ENCODE data around the gene MRPL55.

MRPL55 gene

DNA sequence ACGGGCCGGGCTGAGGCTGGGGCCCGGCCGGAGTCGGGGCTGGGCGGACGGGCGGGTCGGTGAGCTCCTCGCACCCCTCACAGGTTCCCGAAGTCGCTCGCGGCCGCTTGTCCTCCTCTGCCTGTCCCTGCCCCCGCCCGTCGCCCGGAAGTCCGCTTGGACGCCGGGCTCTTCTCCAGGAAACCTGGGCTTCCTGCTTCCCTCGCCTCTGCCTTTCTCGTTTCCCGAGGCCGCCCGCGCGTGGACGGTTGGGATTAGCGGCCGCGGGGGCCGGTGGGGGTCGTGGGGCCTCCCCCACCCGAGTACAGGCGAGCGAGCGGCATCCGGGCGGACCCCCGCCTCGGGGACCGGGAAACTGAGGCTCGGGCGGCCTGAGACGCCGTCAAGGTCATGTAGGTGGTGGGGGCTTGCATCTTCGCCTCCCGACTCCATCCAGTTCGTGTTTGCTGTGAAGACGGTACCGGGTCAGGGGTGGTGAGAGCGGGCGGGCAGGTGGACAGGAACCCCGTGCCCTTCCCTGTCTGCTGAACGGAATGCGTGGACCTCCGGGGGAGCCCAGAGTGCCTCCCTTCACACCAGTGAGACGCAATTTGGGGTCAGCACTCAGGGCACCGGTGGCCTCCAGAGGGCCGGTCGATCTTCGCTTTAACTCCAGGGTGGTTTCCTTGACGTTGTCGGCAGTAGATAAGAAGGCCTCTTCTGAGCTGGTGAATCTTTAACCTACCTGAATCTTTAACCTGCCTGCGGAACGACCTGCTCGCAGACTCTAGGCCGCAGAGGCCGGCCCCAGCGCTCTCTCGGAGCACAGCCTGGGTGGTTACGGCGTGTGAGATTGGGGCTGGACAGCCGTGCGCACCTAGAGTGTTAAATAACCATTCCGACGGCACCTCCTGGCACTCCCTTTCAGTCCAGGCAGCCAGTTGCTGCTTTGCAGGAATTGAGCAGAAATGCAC is 25.9 kb downstream of the MRPL55 start:
- no peak for DNase-seq

DNA sequence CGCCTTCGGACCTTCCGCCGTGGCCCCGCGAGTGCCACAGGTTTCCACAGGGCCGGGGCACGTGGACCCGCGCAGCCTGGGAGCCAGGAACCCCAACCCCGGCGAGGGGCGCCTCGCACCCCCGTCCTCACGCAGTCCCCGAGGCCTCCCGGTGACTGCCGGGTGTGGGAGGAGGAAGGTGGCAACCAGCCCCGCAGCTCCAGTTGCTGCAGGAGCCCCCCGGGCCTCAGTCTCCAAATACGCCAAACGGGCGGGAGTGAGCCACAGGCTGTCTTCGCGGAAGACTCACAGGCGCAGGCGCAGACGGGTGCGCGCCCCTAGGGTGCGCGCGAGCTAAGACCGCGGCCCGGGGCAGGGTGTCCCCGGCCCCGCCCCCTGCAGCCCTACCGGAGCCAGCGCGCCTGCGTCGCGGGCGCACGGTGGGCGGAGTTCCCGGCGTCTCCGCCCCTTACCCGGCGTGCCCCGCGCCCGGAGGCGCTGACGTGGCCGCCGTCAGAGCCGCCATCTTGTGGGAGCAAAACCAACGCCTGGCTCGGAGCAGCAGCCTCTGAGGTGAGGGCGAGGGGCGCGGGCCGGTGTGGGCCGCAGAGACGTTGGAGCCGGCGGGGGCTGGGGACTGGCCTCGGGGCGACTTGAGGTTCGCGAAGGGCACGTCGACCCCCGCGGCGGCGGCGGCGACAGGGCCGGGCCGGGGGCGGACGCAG is 26.7 kb downstream of the MRPL55 start, which contains the start of gene ARF1:
ARF1 (plus strand) TSS at position 495 of the 704 bp plus-strand sequence. CDS start 14,407 bp downstream, outside the sequence.
- peak; percentile 89 for DNase-seq

DNA sequence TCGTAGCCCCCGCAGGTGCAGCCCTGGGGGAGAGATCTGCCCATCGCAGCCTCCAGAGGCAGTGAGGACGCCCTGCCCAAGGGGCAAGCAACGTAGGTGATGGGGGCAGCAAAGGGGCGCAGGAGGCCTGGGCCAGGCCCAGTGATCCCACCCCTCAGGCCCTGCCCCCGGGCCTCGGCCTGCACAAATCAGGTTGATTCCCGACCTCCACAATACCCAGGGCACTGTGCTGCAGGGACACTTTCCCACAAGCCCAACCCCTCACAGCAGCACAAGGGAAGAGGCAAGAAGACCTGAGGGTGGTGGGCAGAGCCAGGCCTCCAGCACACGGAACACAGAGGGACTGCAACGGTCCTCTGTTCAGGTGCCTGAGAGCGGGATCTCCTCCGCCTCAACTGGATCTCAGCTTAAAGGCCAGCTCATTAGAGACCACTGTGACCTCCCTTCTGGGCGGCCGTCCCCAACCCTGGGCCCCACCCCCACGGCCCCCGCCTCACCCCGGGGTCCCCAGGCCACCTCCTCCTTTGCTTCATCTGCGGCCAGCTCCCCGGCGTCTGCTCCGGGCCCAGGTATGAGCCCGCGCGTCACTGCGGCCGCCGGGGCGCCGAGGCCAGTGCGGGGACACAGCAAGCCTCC is 27.4 kb downstream of the MRPL55 start:
- no peak for DNase-seq

DNA sequence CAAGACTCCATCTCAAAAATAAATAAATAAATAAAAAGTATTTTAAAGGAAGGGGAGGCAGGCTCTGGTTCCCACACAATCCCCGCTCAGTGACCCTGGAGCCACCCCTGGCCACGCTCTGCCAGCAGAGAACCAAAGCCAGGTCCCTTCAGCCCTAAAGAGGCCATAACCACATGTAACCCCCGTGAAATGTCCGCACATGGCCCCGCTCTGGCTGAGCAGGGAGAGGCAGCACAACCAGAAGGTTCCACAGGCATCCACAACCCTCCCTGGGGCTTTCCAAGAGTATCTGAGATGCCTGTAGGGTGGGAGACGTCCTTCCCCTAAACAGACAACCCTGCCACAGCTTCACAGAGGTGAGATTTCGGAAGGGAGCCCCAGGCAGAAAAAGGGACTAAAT is 28.0 kb downstream of the MRPL55 start:
- no peak for DNase-seq

DNA sequence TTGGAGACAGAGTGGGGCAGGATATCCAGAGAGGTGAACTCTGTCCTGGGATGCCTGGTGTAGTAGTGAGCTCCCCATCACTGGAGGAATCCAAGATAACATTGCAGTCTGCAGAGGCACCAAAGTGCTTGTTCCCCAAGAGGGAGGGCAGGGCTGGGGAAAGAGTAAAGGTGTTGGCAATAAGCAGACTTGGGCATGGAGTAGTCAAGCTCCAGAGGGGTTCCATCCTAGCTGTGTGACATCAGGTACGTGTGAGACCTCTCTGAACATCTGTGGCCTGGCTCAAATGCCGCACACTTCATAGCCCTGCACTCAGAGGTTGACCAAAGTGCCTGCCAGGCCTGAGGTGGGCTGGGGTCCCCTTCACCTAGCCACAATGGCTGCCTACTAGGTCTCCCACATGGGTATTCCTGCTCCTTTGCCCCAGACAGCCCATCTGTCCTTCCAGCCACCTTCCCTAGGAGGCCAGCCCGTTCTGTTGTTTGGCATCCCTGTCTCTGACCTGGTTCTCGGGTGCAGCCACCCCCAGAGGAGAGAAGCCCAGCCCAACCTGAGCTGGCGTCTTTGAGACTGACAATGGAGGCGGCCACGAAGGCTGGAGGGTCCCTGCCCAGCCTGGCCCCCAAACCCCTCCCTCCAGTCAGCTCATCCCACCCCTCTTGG is 29.4 kb downstream of the MRPL55 start:
- DNase-seq = no peak

DNA sequence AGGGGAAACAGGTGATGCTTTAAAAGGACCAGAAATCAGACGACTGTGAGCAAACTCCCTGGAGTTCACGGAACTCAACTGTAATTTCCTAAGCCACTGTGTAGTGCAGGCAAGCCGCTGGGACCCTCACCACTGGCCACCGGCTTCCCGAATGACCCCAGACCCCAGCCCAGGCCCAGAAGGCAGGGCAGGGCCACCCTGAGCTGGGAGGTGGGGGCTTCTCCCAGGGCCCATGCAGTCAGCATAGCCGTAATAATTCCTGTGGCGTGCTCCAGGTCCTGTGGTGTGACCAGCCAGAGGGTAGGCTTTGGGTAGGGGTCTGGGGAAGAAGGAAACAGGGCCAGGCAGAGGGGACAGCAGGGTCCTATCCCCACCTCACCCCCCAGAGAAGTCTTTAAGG is 30.1 kb downstream of the MRPL55 start:
- DNase-seq = no peak

DNA sequence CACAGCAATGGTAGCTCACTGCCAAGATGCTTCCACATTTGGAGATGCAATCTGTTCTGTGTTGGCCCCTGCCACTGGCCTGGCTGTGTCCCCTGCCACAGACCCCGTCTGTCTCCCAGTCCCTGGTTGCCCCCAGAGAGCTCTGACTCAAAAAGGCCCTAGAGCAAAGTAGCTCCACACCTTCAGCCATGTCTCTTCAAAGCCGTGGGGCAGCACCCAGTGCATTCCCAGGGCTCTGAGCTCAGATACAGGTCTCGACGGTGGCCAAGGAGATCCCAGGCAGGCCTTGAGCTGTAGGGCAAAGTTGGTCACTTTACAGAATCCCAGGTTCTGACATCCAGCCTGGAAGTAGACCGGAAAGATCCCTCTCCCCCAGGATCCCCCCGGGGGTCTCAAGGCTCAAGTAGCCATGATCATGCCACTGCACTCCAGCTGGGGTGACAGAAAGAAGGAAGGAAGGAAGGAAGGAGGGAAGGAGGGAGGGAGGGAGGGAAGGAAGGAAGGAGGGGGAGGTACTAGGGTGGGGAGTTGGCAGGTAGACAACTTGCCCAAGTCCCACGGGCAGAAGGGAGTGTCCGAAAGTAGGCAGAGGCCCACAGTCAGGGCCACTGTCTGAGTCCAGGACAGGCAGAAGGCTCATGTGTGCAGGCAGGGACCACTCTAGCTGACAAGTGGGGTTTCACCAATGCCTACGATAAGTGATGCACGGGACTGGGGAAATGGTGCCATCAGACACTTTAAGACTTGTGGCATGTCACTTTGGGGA is 31.4 kb downstream of the MRPL55 start:
- no peak for DNase-seq

DNA sequence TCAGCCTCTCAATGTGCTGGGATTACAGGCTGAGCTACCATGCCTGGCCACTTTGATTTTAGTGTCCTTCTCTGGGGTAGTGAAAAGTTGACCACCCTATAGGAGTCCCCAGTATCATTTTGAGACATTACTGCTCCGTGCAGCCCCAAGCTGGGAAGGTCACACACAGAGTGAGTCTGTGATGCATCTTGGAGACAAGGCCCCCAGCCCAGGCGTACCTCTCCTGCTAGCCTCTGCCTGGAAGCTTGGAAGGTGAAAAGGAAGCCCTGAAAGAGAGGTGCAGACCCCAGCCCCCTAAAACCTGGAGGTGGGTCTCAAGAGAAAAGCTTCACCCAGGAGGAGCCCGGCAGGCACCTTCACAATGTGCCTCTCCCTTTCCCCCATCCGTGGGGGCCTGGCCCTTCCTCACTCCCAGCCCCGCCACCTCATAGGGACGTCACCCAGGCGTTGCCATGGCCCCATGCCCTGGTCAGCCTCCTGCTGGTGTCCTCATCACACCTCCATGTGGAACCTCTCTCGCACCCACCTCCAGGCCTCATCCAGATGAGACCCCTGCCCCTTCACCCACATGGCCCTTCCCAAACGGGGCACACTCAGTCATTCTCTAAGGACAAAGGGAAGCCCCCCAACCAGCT is 32.2 kb downstream of the MRPL55 start:
- DNase-seq = no peak

DNA sequence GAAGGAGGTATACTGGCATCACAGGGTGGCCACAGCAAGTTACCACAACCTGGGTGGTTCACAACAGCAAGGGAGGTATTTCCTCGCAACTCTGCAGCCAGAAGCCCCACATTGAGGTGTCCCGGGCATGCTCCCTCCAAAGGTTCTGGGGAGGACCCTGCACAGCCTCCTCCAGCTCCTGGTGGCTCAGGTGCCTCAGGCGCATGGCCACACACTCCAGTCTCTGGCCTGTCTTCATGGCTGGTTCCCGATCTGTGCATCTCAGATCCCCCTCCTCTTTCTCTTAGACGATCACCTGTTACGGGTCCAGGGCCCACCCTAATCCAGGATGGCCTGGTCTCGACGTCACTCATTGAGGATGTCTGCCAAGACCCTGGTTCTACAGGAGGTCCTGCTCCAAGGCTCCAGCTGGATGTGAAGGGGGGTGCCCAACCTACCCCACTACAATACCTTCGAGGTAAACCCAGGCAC is 33.3 kb downstream of the MRPL55 start:
- DNase-seq = no peak

DNA sequence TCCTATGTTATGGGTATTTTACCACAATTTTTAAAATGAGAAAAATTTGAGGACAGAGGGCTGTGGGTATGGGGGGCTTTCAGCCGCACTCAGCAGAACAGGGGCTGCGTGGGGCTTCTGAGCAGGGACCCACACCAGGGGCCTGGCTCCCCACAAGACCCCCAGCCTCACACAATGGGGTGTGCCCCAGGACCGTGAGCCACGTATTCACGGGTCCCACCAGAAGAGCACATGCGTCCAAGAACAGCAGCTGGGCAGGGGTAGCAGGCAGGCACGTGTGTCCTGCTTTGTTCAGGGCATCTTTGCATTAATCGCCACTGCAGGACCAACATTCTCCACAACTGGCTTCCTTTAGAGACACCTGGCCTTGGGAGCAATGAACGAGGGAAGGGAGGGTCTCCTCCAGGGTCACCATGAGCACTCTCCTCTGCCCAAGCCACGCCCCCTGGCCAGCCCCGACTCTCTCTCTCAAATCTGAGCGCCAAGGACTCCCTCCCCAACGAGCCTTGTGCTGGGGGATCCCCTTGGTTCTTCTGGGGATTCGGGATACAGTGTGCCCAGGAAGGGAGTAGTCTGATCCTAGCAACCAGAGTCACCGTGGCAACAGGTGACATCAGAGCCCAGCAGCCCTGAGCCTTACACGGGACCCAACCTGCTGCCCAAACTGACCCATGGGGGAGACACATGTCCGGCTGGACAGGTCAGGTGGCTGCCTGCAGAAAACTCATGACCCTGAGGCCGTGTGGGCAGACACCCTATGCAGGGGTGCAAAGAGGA is 34.0 kb downstream of the MRPL55 start:
- no peak for DNase-seq

DNA sequence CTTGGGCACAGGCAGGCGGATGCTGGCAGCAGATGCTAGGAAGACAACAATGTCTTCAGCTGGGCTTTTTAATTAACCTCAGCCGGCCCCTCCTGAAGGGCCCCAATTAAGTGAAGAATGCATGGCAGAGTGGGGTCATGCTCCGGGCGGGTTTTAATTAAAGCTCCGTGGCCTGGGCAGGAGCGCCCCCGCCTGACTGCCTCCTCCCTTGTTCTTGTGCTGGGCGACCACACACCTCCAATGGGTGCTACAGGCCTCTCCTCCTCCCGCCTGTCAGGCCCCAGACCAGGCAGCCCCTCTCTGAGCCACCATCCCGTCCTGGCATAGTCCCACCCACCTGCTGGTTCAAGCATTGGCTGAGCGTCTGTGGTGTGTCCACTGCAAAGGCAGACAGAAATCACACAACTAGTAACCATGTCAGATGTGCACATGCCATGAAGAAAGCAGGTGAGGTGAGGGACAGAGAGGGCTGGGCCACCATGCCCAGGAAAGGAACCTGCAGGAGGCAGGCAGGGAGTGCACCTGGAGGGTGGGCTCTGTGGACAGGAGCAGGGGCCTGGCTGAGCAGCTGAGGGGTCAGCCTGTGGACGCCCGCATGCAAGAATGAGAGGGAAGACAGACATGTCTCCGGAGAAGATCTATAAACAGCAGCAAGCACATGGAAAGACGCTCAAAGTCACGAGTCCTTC is 35.1 kb downstream of the MRPL55 start:
- DNase-seq = no peak

DNA sequence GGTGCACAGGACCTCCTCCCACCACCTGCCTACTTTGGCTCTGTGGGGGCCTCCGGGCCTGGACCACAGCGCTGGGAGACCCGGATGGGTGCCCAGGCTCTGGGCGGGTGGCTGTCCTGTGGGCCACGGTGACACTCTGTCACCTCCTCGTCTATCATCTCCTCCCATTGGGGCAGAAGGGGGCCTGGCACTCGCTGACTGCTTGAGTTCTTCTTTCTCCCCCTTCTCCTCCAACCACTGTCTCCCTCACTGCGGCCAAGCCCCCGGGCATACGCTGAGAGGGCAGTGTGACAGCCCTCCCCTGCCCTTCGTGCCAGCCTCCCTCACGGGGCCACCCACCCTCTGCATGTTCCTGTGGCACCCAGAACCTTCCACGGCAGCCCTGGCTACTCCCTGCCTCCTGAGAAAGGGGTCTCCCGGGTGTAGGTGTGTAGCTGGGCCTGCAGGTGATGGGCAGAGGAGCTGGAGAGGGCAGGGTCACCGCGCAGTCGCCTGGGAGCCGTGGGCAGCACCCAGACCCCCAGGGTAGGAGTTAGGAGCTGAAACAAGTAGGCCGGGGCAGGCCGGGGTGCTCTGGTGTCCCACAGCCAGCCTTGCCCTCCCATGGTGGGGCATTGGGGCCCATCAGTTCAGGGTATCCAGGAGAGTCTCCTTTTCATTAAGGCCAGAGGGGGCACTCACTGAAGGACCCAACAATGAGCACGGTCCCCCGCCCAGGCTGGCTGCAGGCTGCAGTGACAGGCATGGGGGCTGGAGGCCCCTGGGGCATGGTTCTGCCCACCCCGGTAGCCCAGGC is 35.8 kb downstream of the MRPL55 start:
- DNase-seq = no peak

DNA sequence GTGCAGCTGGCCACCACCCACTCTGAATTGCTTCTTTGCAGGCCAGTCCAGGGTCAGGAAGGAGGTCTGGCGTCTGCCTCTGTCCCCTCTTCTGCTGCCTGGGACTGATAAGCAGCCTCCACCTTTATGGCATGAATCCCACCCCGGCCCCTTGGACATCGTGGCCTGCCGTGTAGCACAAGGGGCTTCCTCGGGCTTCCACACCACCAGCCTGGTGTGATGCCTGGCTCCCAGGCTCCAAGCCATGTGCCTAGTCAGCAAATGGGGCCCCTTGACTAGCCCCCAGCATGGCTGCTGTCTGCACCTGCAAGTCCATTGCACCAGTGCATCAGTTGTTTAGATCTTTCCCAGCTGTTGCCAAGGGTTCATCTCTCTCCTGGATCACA is 36.4 kb downstream of the MRPL55 start:
- DNase-seq = no peak

DNA sequence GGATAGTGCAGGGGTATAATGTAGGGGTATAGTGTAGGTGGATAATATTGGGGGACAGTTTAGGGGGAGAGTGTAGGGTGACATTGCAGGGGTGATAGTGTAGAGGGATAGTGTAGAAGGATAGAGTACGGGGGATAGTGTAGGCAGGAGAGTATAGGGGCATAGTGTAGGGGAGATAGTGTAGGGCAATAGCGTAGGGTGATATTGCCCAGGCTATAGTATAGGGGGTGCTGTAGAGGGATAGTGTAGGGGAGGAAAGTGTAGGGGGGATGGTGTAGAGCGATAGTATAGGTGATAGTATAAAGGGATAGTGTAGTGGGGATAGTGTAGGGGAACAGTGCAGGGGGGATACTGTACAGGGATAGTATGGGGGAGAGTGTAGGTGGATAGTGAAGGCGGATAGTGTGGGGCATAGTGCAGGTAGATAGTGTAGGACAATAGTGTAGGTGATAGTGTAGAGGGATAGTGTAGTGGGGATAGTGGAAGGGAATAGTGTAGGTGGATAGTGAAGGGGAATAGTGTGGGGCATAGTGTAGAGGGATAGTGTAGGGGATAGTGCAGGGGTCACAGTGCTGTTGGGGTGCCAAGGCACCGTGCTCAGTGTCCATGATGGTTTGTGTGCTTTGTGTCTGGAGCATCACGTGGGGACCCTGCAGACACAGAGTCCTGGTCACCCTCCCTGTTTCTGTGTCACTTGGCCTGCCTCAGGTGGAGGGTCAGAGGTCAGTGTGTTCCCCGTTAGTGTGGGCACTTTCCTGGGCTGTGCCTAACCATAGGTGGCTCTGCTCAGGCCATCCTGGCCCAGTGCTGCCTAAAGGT is 37.1 kb downstream of the MRPL55 start:
- DNase-seq = no peak

DNA sequence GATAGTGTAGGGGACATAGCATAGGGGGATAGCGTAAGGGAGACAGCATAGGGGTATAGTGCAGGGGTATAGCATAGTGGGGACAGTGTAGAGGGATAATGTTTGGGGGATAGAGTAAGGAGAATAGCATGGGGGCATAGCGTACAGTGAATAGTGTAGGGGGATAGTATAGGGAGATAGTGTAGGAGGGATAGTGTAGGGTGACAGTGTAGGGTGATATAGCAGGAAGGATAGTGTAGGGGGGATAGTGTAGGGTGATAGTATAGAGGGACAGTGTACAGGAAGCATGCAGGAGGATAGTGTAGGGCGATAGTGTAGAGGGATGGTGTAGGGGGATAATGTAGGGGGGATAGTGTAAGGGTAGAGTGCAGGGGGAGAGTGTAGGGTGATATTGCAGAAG is 38.2 kb downstream of the MRPL55 start:
- DNase-seq = no peak

DNA sequence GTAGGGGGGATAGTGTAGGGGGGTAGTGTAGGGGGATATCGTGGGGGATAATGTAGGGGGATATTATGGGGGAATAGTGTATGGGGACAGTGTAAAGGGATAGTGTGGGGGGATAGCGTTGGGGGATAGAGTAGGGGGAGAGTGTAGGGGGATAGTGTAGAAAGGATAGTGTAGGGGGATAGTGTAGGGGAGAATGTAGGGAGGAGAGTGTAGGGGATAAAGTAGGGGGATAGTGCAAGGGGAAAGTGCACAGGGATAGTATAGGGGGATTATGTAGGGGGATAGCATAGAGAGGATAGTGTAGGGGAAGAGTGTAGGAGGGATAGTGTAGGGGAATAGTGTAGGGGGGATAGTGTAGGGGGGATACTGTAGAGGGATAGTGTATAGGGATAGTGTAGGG is 38.9 kb downstream of the MRPL55 start:
- DNase-seq = no peak

DNA sequence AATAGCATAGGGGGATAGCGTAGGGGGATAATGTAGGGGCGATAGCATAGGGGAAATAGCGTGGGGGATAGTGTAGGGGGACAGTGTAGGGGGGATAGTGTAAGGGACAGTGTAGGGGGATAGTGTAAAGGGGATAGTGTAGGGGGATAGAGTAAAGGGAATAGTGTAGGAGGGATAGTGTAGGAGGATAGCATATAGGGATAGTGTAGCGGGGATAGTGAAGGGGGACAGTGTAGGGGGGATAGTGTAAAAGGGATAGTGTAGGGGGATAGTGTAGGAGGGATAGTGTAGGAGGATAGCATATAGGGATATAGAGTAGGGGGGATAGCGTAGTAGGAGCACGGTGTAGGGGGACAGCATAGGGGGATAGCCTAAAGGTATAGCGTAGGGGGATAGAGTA is 40.7 kb downstream of the MRPL55 start:
- DNase-seq = no peak

DNA sequence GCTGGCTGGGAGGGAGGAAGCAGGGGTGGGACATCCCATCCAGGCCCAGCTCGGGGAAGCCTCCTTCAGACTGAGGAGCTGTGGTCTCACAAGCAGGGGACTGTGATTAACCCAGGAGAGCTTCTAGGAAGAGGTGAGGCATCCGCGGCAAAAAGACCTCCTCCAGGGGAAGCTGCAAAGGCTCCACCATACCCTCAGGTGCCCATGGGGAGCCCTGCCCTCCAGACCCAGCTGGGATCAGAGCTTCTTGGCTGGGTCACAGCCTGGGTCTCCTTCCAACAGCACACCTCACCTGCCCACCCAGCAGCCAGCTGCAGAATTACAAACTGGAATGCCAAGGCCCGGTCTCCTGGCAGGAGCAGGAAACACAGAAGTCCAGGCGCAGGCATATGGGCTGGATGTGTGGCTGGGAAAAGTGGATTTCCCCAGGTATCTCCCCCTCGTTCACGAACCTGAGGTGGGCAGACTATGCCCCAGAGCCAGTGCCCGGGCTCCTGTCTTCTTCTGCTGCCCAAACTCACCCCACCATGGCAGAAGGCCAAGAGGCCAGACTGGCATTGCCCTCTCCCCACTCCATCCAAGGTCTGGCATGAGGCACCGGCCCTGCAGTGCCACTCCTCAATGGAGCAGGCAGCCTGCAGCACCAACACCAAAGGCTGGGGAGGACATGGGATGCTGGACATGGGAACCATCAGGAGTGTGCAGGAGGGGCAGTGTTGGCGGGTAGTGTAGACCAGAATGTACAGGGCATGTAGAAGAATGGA is 42.0 kb downstream of the MRPL55 start:
- DNase-seq = no peak
